ENCODE measurements around the gene PRKCE.

DNA sequence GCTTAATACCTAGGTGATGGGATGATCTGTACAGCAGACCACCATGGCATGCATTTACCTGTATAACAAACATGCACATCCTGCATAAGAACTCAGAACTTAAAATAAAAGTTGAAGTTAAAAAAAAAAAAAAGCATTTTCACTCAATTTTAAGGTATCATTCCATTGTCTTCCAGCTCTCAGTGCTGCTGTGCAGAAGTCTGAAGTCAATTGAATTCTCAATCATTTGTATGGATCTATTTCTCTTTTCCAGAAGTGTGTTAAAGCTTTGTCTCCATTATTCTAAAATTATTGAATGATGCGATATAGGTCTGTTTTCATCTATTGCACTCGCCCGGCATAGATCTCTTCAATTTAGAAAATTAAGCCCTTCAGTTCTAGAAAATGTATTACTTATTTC, 443.2 kb downstream of the PRKCE start:
- no peak for TF ChIP-seq POLR2A (IDR thresholded peaks at IDR 0.05)
- TF ChIP-seq, protein P1, sequence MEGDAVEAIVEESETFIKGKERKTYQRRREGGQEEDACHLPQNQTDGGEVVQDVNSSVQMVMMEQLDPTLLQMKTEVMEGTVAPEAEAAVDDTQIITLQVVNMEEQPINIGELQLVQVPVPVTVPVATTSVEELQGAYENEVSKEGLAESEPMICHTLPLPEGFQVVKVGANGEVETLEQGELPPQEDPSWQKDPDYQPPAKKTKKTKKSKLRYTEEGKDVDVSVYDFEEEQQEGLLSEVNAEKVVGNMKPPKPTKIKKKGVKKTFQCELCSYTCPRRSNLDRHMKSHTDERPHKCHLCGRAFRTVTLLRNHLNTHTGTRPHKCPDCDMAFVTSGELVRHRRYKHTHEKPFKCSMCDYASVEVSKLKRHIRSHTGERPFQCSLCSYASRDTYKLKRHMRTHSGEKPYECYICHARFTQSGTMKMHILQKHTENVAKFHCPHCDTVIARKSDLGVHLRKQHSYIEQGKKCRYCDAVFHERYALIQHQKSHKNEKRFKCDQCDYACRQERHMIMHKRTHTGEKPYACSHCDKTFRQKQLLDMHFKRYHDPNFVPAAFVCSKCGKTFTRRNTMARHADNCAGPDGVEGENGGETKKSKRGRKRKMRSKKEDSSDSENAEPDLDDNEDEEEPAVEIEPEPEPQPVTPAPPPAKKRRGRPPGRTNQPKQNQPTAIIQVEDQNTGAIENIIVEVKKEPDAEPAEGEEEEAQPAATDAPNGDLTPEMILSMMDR (IDR thresholded peaks at IDR 0.05), result no peak
